HCT116 (cell line): ENCODE measurements around the gene DVL2. TPM values are rescaled to one million over a fixed set of nuclear protein-coding genes. Genes with fewer than 3 reads are reported as not detected.

ENCODE experiments used
- ATAC-seq: fragments of 200-7000 bp; cut with Tn5 transposase; 2 replicates; pipeline ENCODE4 v1.9.1; 2020; ENCODE audit warnings: mild to moderate bottlenecking, moderate library complexity
- BruUV-seq: library from RNA; stranded (reverse); fragments of 400-500 nt; replicated peaks from 2 replicates; lab custom pipeline; 2021; lab: Mats Ljungman, UMichigan
- CTCF ChIA-PET: fragments of 300-600 bp; sonication (Branson Sonifier 250); formaldehyde crosslinking; loops from one replicate; lab custom pipeline; 2021; ENCODE audit warnings: antibody characterized with exemption; lab: Charles Lee
- POLR2A ChIA-PET: fragments of 300-600, 350-600 bp; sonication (Branson Sonifier 250); formaldehyde crosslinking; loops from one replicate; lab custom pipeline; 2021; ENCODE audit warnings: antibody characterized with exemption; lab: Charles Lee
- RAD21 ChIA-PET, 2 experiments: fragments of 300-600 bp; sonication (Branson Sonifier 250); formaldehyde crosslinking; loops; one replicate each; lab custom pipeline; 2023; ENCODE audit warnings: low total read pairs in 2 of 2; ENCODE audit not compliant: uncharacterized antibody in 2 of 2, unreplicated experiment in 2 of 2, low non-redundant PET in 1 of 2; lab: Charles Lee
- DNase-seq: peaks from one replicate; pipeline ENCODE4 v3.0.0-alpha.2; 2010; ENCODE audit warnings: low read depth, low spot score
- H2AFZ ChIP-seq: fragments of 200-600 bp; shearing (Covaris generic), sonication (generic); 2 replicates; pipeline ENCODE4 v1.6.1; 2017; ENCODE audit warnings: low read depth, mixed run types, mixed read lengths, antibody characterized with exemption, low read length; ENCODE audit not compliant: poor library complexity, severe bottlenecking
- H3K27ac ChIP-seq: 2 replicates; pipeline ENCODE4 v1.5.1; 2012; ENCODE audit warnings: low read depth, low read length
- H3K27me3 ChIP-seq: fragments of 200-600 bp; sonication (generic); 2 replicates; pipeline ENCODE4 v1.6.1; 2016; ENCODE audit warnings: mixed run types, low read length, mixed read lengths; ENCODE audit not compliant: insufficient read depth
- H3K36me3 ChIP-seq, 2 experiments: fragments of 200-500 bp in 1 of 2; fragments of 200-600 bp in 1 of 2; sonication (Bioruptor generic) in 1 of 2; sonication (generic) in 1 of 2; 2 replicates each; pipeline versions ENCODE4 v1.5.1 to v1.6.1; 2014 to 2016; ENCODE audit warnings: low read length in 2 of 2, inconsistent platforms in 1 of 2, mixed read lengths in 1 of 2, mixed run types in 1 of 2; ENCODE audit not compliant: insufficient read depth in 2 of 2, control insufficient read depth in 1 of 2
- H3K4me1 ChIP-seq, 2 experiments: fragments of 200-600 bp in 1 of 2; sonication (generic) in 1 of 2; 2 replicates each; pipeline versions ENCODE4 v1.5.1 to v1.6.1; 2012 to 2017; ENCODE audit warnings: low read length in 2 of 2, inconsistent platforms in 1 of 2, mild to moderate bottlenecking in 1 of 2, mixed read lengths in 1 of 2, mixed run types in 1 of 2, moderate library complexity in 1 of 2; ENCODE audit not compliant: insufficient read depth in 2 of 2, control insufficient read depth in 1 of 2
- H3K4me2 ChIP-seq: fragments of 200-600 bp; sonication (generic); 2 replicates; pipeline ENCODE4 v1.6.1; 2017; ENCODE audit warnings: mixed run types, low read length, mixed read lengths
- H3K4me3 ChIP-seq, 2 experiments: fragments of 200-600 bp in 1 of 2; sonication (generic) in 1 of 2; replicated peaks in 1 of 2; 2 replicates each; pipeline ENCODE4 v1.5.1; 2011 to 2016; ENCODE audit warnings: low read length in 2 of 2, control low read depth in 1 of 2, low read depth in 1 of 2, mild to moderate bottlenecking in 1 of 2, mixed read lengths in 1 of 2, mixed run types in 1 of 2
- H3K79me2 ChIP-seq: fragments of 200-600 bp; sonication (generic); 2 replicates; pipeline ENCODE4 v1.6.1; 2017; ENCODE audit warnings: mild to moderate bottlenecking, mixed run types, low read length, moderate library complexity, mixed read lengths; ENCODE audit not compliant: insufficient read depth
- H3K9ac ChIP-seq: fragments of 200-600 bp; sonication (generic); 2 replicates; pipeline ENCODE4 v1.6.1; 2016; ENCODE audit warnings: low read length, mixed read lengths
- H3K9me2 ChIP-seq: fragments of 200-600 bp; sonication (generic), shearing (Covaris generic); 2 replicates; pipeline ENCODE4 v1.6.1; 2017; ENCODE audit warnings: mixed run types, mild to moderate bottlenecking, moderate library complexity; ENCODE audit not compliant: insufficient read depth
- H3K9me3 ChIP-seq, 2 experiments: fragments of 200-500 bp in 1 of 2; fragments of 200-600 bp in 1 of 2; sonication (Bioruptor generic) in 1 of 2; sonication (generic) in 1 of 2; 2 replicates each; pipeline ENCODE4 v1.6.1; 2014 to 2017; ENCODE audit warnings: low read length in 2 of 2, mixed read lengths in 2 of 2, inconsistent platforms in 1 of 2, low read depth in 1 of 2, mild to moderate bottlenecking in 1 of 2, mixed run types in 1 of 2, moderate library complexity in 1 of 2; ENCODE audit not compliant: control insufficient read depth in 1 of 2, insufficient read depth in 1 of 2
- H4K20me1 ChIP-seq: fragments of 200-600 bp; sonication (generic), shearing (Covaris generic); 2 replicates; pipeline ENCODE4 v1.6.1; 2017; ENCODE audit warnings: mixed run types, mild to moderate bottlenecking, moderate library complexity; ENCODE audit not compliant: insufficient read depth
- ATF3 ChIP-seq: IDR thresholded peaks from 2 replicates; pipeline ENCODE4 v1.6.1; 2012
- CEBPB ChIP-seq: IDR thresholded peaks from 2 replicates; pipeline ENCODE4 v1.6.1; 2012; ENCODE audit warnings: low read depth
- EGR1 ChIP-seq: IDR thresholded peaks from 2 replicates; pipeline ENCODE4 v1.6.1; 2012; ENCODE audit warnings: low read depth
- ELF1 ChIP-seq: IDR thresholded peaks from 2 replicates; pipeline ENCODE4 v1.6.1; 2012; ENCODE audit warnings: low read depth, borderline replicate concordance
- EZH2 ChIP-seq: fragments of 200-600 bp; sonication (generic); IDR thresholded peaks from 2 replicates; pipeline ENCODE4 v1.6.1; 2017; ENCODE audit warnings: antibody characterized with exemption, mixed run types
- FOSL1 ChIP-seq: IDR thresholded peaks from 2 replicates; pipeline ENCODE4 v1.6.1; 2012; ENCODE audit warnings: low read depth
- POLR2A ChIP-seq: IDR thresholded peaks from 2 replicates; pipeline ENCODE4 v1.7.0; 2011; ENCODE audit warnings: borderline replicate concordance; ENCODE audit not compliant: insufficient read depth, insufficient read length; ENCODE audit errors: extremely low read depth
- SIN3A ChIP-seq: IDR thresholded peaks from 2 replicates; pipeline ENCODE4 v1.6.1; 2012; ENCODE audit warnings: low read depth
- SP1 ChIP-seq: IDR thresholded peaks from 2 replicates; pipeline ENCODE4 v1.6.1; 2012; ENCODE audit warnings: low read depth
- SRF ChIP-seq: IDR thresholded peaks from 2 replicates; pipeline ENCODE4 v1.6.1; 2012; ENCODE audit warnings: low read depth
- TCF7L2 ChIP-seq: IDR thresholded peaks from 2 replicates; pipeline ENCODE4 v1.7.0; 2011; ENCODE audit warnings: borderline replicate concordance, inconsistent platforms; ENCODE audit not compliant: insufficient read depth, insufficient read length; ENCODE audit errors: extremely low read depth
- YY1 ChIP-seq: IDR thresholded peaks from 2 replicates; pipeline ENCODE4 v1.6.1; 2011; ENCODE audit warnings: low read length, low read depth, moderate library complexity, mild to moderate bottlenecking; ENCODE audit not compliant: insufficient replicate concordance; ENCODE audit errors: extremely low read depth
- ZBTB33 ChIP-seq: IDR thresholded peaks from 2 replicates; pipeline ENCODE4 v1.6.1; 2011; ENCODE audit warnings: mild to moderate bottlenecking, low read length, moderate library complexity; ENCODE audit not compliant: insufficient replicate concordance; ENCODE audit errors: extremely low read depth
- ZFX ChIP-seq: fragments of 450-650 bp; IDR thresholded peaks from 2 replicates; pipeline ENCODE4 v1.6.1; 2017
- ZNF274 ChIP-seq: fragments of 200-500 bp; sonication (Bioruptor generic); IDR thresholded peaks from 2 replicates; pipeline ENCODE4 v1.6.1; 2014; ENCODE audit warnings: mild to moderate bottlenecking, low read depth, low read length, inconsistent platforms
- intact Hi-C: fragments of 100-400 bp; cut with micrococcal nuclease; formaldehyde crosslinking; loops from 2 replicates; pipeline ENCODE4 v1.10.0; 2022
- total RNA-seq: library from RNA; stranded (reverse); gene quantifications from one replicate; pipeline ENCODE4 v1.2.1, GENCODE V29; 2021; ENCODE audit not compliant: unreplicated experiment
- TF ChIP-seq, protein P1 (sequence below): IDR thresholded peaks from 2 replicates; pipeline ENCODE4 v1.6.1; 2012
- TF ChIP-seq, protein P2 (sequence below), 3 experiments: fragments of 200-600 bp in 1 of 3; sonication (generic) in 1 of 3; IDR thresholded peaks in 2 of 3; conservative IDR thresholded peaks in 1 of 3; 2 replicates each; pipeline ENCODE4 v1.5.1; 2012 to 2017; ENCODE audit warnings: low read depth in 2 of 3, low read length in 2 of 3, antibody characterized with exemption in 1 of 3, borderline replicate concordance in 1 of 3, control low read depth in 1 of 3, mild to moderate bottlenecking in 1 of 3, mixed read lengths in 1 of 3, mixed run types in 1 of 3, moderate library complexity in 1 of 3; ENCODE audit not compliant: insufficient read depth in 1 of 3
- TF ChIP-seq, protein P3 (sequence below): IDR thresholded peaks from 2 replicates; pipeline ENCODE4 v1.6.1; 2012; ENCODE audit warnings: low read depth

DVL2 gene
- total RNA-seq, 1 experiment from 2014 or later, result 69.7 TPM

GRCh38 chr17:7266784-7267183 lies 32.5 kb upstream of the DVL2 start:
- intact Hi-C loops, result loop anchor here (10.0 kb wide), 1 partner anchor 168 kb away; the partner anchor contains the start of genes FGF11 and TMEM102
- POLR2A ChIA-PET, result interaction anchor here (1.0 to 1.1 kb wide), 2 partner anchors 9 to 17 kb away, joined by 3 to 4 read pairs; no protein-coding TSS in a partner anchor
- Histone ChIP-seq H3K9me2 (no peaks in the 10 kb centered on the region), H3K9ac (peak overlapping the region; percentile 22; the same call in 1 of the 2 replicates), H3K4me2 (peak overlapping the region; percentile 40), H3K9me3 (no peaks in the 10 kb centered on the region), H3K36me3 (no peaks in the 10 kb centered on the region), H3K79me2 (peaks cover 5% of the 10 kb centered on the region), H3K4me1 (peaks cover 22 to 48% of the 10 kb centered on the region in 2 experiments), H3K27ac (no peak overlapping the region), H4K20me1 (no peaks in the 10 kb centered on the region), H3K4me3 (no peak overlapping the region), H3K27me3 (no peaks in the 10 kb centered on the region), H2AFZ (no peak overlapping the region)
- no peak for ATAC-seq
- no peak for DNase-seq
- BruUV-seq, result no TSS peak
- RAD21 ChIA-PET, result no interaction called here
- TF ChIP-seq ATF3, result no peak
- no peak for TF ChIP-seq SIN3A
- no peak for TF ChIP-seq EZH2
- TF ChIP-seq YY1, result no peak
- TF ChIP-seq ZNF274, result no peak
- TF ChIP-seq, protein P1, sequence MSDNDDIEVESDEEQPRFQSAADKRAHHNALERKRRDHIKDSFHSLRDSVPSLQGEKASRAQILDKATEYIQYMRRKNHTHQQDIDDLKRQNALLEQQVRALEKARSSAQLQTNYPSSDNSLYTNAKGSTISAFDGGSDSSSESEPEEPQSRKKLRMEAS, result no peak
- TF ChIP-seq SRF, result no peak
- TF ChIP-seq EGR1, result no peak
- no peak for TF ChIP-seq ZBTB33
- no peak for TF ChIP-seq TCF7L2
- TF ChIP-seq SP1, result no peak; the same call in 1 of the 2 replicates
- no peak for TF ChIP-seq ELF1
- TF ChIP-seq POLR2A, result no peak
- no peak for TF ChIP-seq ZFX
- TF ChIP-seq, protein P2, sequence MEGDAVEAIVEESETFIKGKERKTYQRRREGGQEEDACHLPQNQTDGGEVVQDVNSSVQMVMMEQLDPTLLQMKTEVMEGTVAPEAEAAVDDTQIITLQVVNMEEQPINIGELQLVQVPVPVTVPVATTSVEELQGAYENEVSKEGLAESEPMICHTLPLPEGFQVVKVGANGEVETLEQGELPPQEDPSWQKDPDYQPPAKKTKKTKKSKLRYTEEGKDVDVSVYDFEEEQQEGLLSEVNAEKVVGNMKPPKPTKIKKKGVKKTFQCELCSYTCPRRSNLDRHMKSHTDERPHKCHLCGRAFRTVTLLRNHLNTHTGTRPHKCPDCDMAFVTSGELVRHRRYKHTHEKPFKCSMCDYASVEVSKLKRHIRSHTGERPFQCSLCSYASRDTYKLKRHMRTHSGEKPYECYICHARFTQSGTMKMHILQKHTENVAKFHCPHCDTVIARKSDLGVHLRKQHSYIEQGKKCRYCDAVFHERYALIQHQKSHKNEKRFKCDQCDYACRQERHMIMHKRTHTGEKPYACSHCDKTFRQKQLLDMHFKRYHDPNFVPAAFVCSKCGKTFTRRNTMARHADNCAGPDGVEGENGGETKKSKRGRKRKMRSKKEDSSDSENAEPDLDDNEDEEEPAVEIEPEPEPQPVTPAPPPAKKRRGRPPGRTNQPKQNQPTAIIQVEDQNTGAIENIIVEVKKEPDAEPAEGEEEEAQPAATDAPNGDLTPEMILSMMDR (IDR thresholded peaks at IDR 0.05 in 2 of 3, conservative IDR thresholded peaks at IDR 0.05 in 1 of 3; ENCODE audit: borderline replicate concordance in 1 of 3, insufficient read depth in 1 of 3, low read depth in 2 of 3, low read length in 2 of 3), result no peak
- no peak for TF ChIP-seq FOSL1
- no peak for TF ChIP-seq CEBPB
- TF ChIP-seq, protein P3, sequence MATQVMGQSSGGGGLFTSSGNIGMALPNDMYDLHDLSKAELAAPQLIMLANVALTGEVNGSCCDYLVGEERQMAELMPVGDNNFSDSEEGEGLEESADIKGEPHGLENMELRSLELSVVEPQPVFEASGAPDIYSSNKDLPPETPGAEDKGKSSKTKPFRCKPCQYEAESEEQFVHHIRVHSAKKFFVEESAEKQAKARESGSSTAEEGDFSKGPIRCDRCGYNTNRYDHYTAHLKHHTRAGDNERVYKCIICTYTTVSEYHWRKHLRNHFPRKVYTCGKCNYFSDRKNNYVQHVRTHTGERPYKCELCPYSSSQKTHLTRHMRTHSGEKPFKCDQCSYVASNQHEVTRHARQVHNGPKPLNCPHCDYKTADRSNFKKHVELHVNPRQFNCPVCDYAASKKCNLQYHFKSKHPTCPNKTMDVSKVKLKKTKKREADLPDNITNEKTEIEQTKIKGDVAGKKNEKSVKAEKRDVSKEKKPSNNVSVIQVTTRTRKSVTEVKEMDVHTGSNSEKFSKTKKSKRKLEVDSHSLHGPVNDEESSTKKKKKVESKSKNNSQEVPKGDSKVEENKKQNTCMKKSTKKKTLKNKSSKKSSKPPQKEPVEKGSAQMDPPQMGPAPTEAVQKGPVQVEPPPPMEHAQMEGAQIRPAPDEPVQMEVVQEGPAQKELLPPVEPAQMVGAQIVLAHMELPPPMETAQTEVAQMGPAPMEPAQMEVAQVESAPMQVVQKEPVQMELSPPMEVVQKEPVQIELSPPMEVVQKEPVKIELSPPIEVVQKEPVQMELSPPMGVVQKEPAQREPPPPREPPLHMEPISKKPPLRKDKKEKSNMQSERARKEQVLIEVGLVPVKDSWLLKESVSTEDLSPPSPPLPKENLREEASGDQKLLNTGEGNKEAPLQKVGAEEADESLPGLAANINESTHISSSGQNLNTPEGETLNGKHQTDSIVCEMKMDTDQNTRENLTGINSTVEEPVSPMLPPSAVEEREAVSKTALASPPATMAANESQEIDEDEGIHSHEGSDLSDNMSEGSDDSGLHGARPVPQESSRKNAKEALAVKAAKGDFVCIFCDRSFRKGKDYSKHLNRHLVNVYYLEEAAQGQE, result no peak
- TF ChIP-seq, all 23 proteins: peak for 0
- CTCF ChIA-PET, result interaction anchor here (1.0 to 1.3 kb wide), 2 partner anchors 15 to 52 kb away, joined by 3 to 4 read pairs; partner anchors contain the start of gene SLC2A4
